Putamen (tissue), 1 donor: ENCODE measurements around the gene SHC4.
"Not testable (repeated sequence)": the region's sequence is repeated elsewhere in the genome, so short reads cannot be mapped to it uniquely, and the experiment has no call there.

Experiments
- DNase-seq: peaks from one replicate; pipeline ENCODE4 v3.0.0-alpha.2; 2016; ENCODE audit warnings: low spot score

SHC4 gene

GRCh38 chr15:48924528-48925393 lies 39.0 kb downstream of the SHC4 start:
- DNase-seq, result no peak

GRCh38 chr15:48922046-48922445 lies 41.7 kb downstream of the SHC4 start:
- DNase-seq, result no peak

GRCh38 chr15:48916721-48917120 lies 47.0 kb downstream of the SHC4 start:
- DNase-seq, result no peak

- DNase-seq, result no peak
These were observed 47.9 kb downstream of the SHC4 start for GRCh38 chr15:48915861-48916260.

GRCh38 chr15:48914717-48915116 lies 49.0 kb downstream of the SHC4 start:
- DNase-seq, result no peak

GRCh38 chr15:48913141-48913540 lies 50.6 kb downstream of the SHC4 start:
- DNase-seq, result no peak

GRCh38 chr15:48910554-48910953 lies 53.2 kb downstream of the SHC4 start:
- not testable (repeated sequence) for DNase-seq

- not testable (repeated sequence) for DNase-seq
These were observed 54.4 kb downstream of the SHC4 start for GRCh38 chr15:48909313-48909712.

- DNase-seq, result no peak
These were observed 57.9 kb downstream of the SHC4 start for GRCh38 chr15:48905847-48906246.

- DNase-seq, result no peak
These were observed 58.5 kb downstream of the SHC4 start for GRCh38 chr15:48905216-48905615.

- no peak for DNase-seq
These were observed 59.0 kb downstream of the SHC4 start for GRCh38 chr15:48904758-48905157.

- no peak for DNase-seq
These were observed 63.9 kb downstream of the SHC4 start for GRCh38 chr15:48899793-48900192.

- DNase-seq, result no peak
These were observed 65.3 kb downstream of the SHC4 start for GRCh38 chr15:48898446-48898845.

GRCh38 chr15:48898032-48898431 lies 65.7 kb downstream of the SHC4 start:
- DNase-seq, result peak; percentile 2

- DNase-seq, result peak; percentile 74
These were observed 66.6 kb downstream of the SHC4 start for GRCh38 chr15:48896869-48897814.

GRCh38 chr15:48893311-48893710 lies 70.4 kb downstream of the SHC4 start:
- DNase-seq, result no peak

- DNase-seq, result no peak
These were observed 72.4 kb downstream of the SHC4 start for GRCh38 chr15:48891232-48891765.

- no peak for DNase-seq
These were observed 73.2 kb downstream of the SHC4 start for GRCh38 chr15:48890375-48890972.

- no peak for DNase-seq
These were observed 73.8 kb downstream of the SHC4 start for GRCh38 chr15:48889925-48890324.

GRCh38 chr15:48888836-48889235 lies 74.9 kb downstream of the SHC4 start:
- no peak for DNase-seq

GRCh38 chr15:48888191-48888590 lies 75.5 kb downstream of the SHC4 start:
- no peak for DNase-seq

GRCh38 chr15:48887144-48887543 lies 76.6 kb downstream of the SHC4 start:
- no peak for DNase-seq
